Stimulated activated naive B cell treated with anti-CD40 and anti-IgM and Interleukin-4, amounts not matched to agents 10 μg/mL and 1 μg/mL and 100 μg/mL, for 72 hours (primary cell): ENCODE data around the gene ARHGAP8.
"Not testable (repeated sequence)": the region's sequence is repeated elsewhere in the genome, so short reads cannot be mapped to it uniquely, and the experiment has no call there.

Experiments
- ATAC-seq, 2 donors: fragments of 150-1000 bp; cut with Tn5 transposase; replicated peaks; 2 replicates each; pipeline ENCODE4 v1.10.0; 2021; ENCODE audit warnings: moderate library complexity in 1 of 2
- DNase-seq: peaks from one replicate; pipeline ENCODE4 v3.0.0; 2021
- H3K27ac Mint-ChIP-seq: one replicate; pipeline ENCODE4 v1.8.0; 2022; ENCODE audit warnings: mild to moderate bottlenecking, mixed read lengths
- H3K27me3 Mint-ChIP-seq, 2 donors: one replicate each; pipeline ENCODE4 v1.8.0; 2022; ENCODE audit warnings: mixed read lengths in 2 of 2
- H3K36me3 Mint-ChIP-seq, 2 donors: one replicate each; pipeline ENCODE4 v1.8.0; 2022; ENCODE audit warnings: mixed read lengths in 2 of 2, mild to moderate bottlenecking in 1 of 2
- H3K4me1 Mint-ChIP-seq, 2 donors: one replicate each; pipeline ENCODE4 v1.8.0; 2022; ENCODE audit warnings: mixed read lengths in 2 of 2, mild to moderate bottlenecking in 1 of 2
- H3K4me3 Mint-ChIP-seq, 2 donors: one replicate each; pipeline ENCODE4 v1.8.0; 2022; ENCODE audit warnings: mild to moderate bottlenecking in 2 of 2, mixed read lengths in 2 of 2, moderate library complexity in 1 of 2
- H3K9me3 Mint-ChIP-seq, 2 donors: one replicate each; pipeline ENCODE4 v1.8.0; 2022; ENCODE audit warnings: mixed read lengths in 2 of 2, mild to moderate bottlenecking in 1 of 2

The ARHGAP8 gene

GRCh38 chr22:44839721-44840120 is 87.3 kb downstream of the ARHGAP8 start:
- DNase-seq (no peak), ATAC-seq (no peak)
- Mint-ChIP-seq H3K4me1 (no peaks in the 10 kb centered on the region), H3K27ac (no peak overlapping the region), H3K36me3 (no peaks in the 10 kb centered on the region), H3K4me3 (no peak overlapping the region), H3K9me3 (peaks cover 4 to 6% of the 10 kb centered on the region in 2 donors), H3K27me3 (peaks cover under 1 to 13% of the 10 kb centered on the region in 2 donors)

GRCh38 chr22:44840611-44841322 is 88.4 kb downstream of the ARHGAP8 start:
- Mint-ChIP-seq H3K36me3 (no peaks in the 10 kb centered on the region), H3K27ac (no peak overlapping the region)

GRCh38 chr22:44842417-44842816 is 90.0 kb downstream of the ARHGAP8 start:
- Mint-ChIP-seq H3K4me1 (no peaks in the 10 kb centered on the region), H3K36me3 (no peaks in the 10 kb centered on the region), H3K4me3 (no peak overlapping the region), H3K9me3 (peaks cover 5 to 6% of the 10 kb centered on the region in 2 donors), H3K27me3 (peaks cover 0 to 7% of the 10 kb centered on the region in 2 donors), H3K27ac (no peak overlapping the region)
- ATAC-seq (no peak), DNase-seq (no peak)

More at GRCh38 chr22:44840611-44841322, 88.4 kb downstream of the ARHGAP8 start:
- Mint-ChIP-seq H3K4me3 (no peak overlapping the region), H3K9me3 (peaks cover 6 to 8% of the 10 kb centered on the region in 2 donors), H3K4me1 (no peaks in the 10 kb centered on the region), H3K27me3 (peaks cover 0 to 11% of the 10 kb centered on the region in 2 donors)
- ATAC-seq: no peak
- no peak for DNase-seq

- Mint-ChIP-seq H3K36me3 (no peaks in the 10 kb centered on the region), H3K27me3 (peaks cover 0 to 7% of the 10 kb centered on the region in 2 donors), H3K4me3 (no peak overlapping the region), H3K27ac (no peak overlapping the region), H3K4me1 (no peaks in the 10 kb centered on the region), H3K9me3 (peaks cover 5 to 6% of the 10 kb centered on the region in 2 donors)
- ATAC-seq (no peak), DNase-seq (no peak)
Measured at GRCh38 chr22:44845191-44845590, 92.8 kb downstream of the ARHGAP8 start.

GRCh38 chr22:44845796-44846720 is 93.7 kb downstream of the ARHGAP8 start:
- H3K36me3 Mint-ChIP-seq: no peaks in the 10 kb centered on the region
- no peak for DNase-seq

GRCh38 chr22:44846726-44847275 is 94.4 kb downstream of the ARHGAP8 start:
- H3K4me3 Mint-ChIP-seq: no peak overlapping the region
- no peaks in the 10 kb centered on the region for H3K36me3 Mint-ChIP-seq
- H3K27ac Mint-ChIP-seq: no peak overlapping the region
- no peak for DNase-seq
- peaks cover 0 to 3% of the 10 kb centered on the region in 2 donors for H3K27me3 Mint-ChIP-seq
- peaks cover 5 to 6% of the 10 kb centered on the region in 2 donors for H3K9me3 Mint-ChIP-seq
- ATAC-seq: no peak
- no peaks in the 10 kb centered on the region for H3K4me1 Mint-ChIP-seq

More at GRCh38 chr22:44845796-44846720, 93.7 kb downstream of the ARHGAP8 start:
- Mint-ChIP-seq H3K4me1 (no peaks in the 10 kb centered on the region), H3K9me3 (peaks cover 5 to 6% of the 10 kb centered on the region in 2 donors), H3K4me3 (no peak overlapping the region), H3K27me3 (no peaks in the 10 kb centered on the region), H3K27ac (no peak overlapping the region)
- ATAC-seq: no peak

GRCh38 chr22:44847380-44847779 is 95.0 kb downstream of the ARHGAP8 start:
- Mint-ChIP-seq H3K4me1 (no peaks in the 10 kb centered on the region), H3K4me3 (no peak overlapping the region), H3K9me3 (peaks cover 5 to 6% of the 10 kb centered on the region in 2 donors), H3K27me3 (peaks cover 0 to 5% of the 10 kb centered on the region in 2 donors), H3K27ac (no peak overlapping the region), H3K36me3 (no peaks in the 10 kb centered on the region)
- ATAC-seq: no peak
- DNase-seq: no peak

- ATAC-seq: no peak
- Mint-ChIP-seq H3K4me1 (no peaks in the 10 kb centered on the region), H3K27me3 (peaks cover 0 to 8% of the 10 kb centered on the region in 2 donors), H3K4me3 (no peak overlapping the region), H3K36me3 (no peaks in the 10 kb centered on the region), H3K9me3 (peaks cover 5 to 6% of the 10 kb centered on the region in 2 donors), H3K27ac (no peak overlapping the region)
- no peak for DNase-seq
Measured at GRCh38 chr22:44847892-44848291, 95.5 kb downstream of the ARHGAP8 start.

- H3K4me1 Mint-ChIP-seq: no peaks in the 10 kb centered on the region
Measured at GRCh38 chr22:44848296-44848741, 95.9 kb downstream of the ARHGAP8 start.

GRCh38 chr22:44848791-44849420 is 96.5 kb downstream of the ARHGAP8 start:
- Mint-ChIP-seq H3K27ac (no peak overlapping the region), H3K27me3 (peaks cover 0 to 8% of the 10 kb centered on the region in 2 donors), H3K36me3 (no peaks in the 10 kb centered on the region), H3K4me3 (no peak overlapping the region), H3K4me1 (no peaks in the 10 kb centered on the region), H3K9me3 (peaks cover 5 to 6% of the 10 kb centered on the region in 2 donors)
- ATAC-seq (no peak), DNase-seq (no peak)

More at GRCh38 chr22:44848296-44848741, 95.9 kb downstream of the ARHGAP8 start:
- ATAC-seq (no peak), DNase-seq (no peak)
- H3K36me3 Mint-ChIP-seq: no peaks in the 10 kb centered on the region
- H3K4me3 Mint-ChIP-seq: no peak overlapping the region
- H3K27me3 Mint-ChIP-seq: peaks cover 0 to 8% of the 10 kb centered on the region in 2 donors
- peaks cover 5 to 6% of the 10 kb centered on the region in 2 donors for H3K9me3 Mint-ChIP-seq
- H3K27ac Mint-ChIP-seq: no peak overlapping the region

GRCh38 chr22:44850946-44851345 is 98.6 kb downstream of the ARHGAP8 start:
- no peaks in the 10 kb centered on the region for H3K9me3 Mint-ChIP-seq
- ATAC-seq: no peak
- no peak for DNase-seq
- H3K4me1 Mint-ChIP-seq: no peaks in the 10 kb centered on the region
- no peak overlapping the region for H3K4me3 Mint-ChIP-seq
- no peaks in the 10 kb centered on the region for H3K36me3 Mint-ChIP-seq
- H3K27me3 Mint-ChIP-seq: peaks cover 0 to 8% of the 10 kb centered on the region in 2 donors
- H3K27ac Mint-ChIP-seq: no peak overlapping the region

- not testable (repeated sequence) for ATAC-seq, DNase-seq, H3K4me1 Mint-ChIP-seq, H3K36me3 Mint-ChIP-seq, H3K4me3 Mint-ChIP-seq, H3K9me3 Mint-ChIP-seq, H3K27ac Mint-ChIP-seq
- peaks cover 0 to 12% of the 10 kb centered on the region in 2 donors for H3K27me3 Mint-ChIP-seq
Measured at GRCh38 chr22:44854641-44855040, 102.3 kb downstream of the ARHGAP8 start.

GRCh38 chr22:44855855-44856254 is 103.5 kb downstream of the ARHGAP8 start:
- Mint-ChIP-seq H3K4me1 (no peaks in the 10 kb centered on the region), H3K36me3 (no peaks in the 10 kb centered on the region), H3K27ac (no peak overlapping the region), H3K27me3 (peaks cover 0 to 12% of the 10 kb centered on the region in 2 donors), H3K9me3 (no peaks in the 10 kb centered on the region), H3K4me3 (no peak overlapping the region)
- no peak for DNase-seq
- no peak for ATAC-seq

- not testable (repeated sequence) for ATAC-seq, H3K27ac Mint-ChIP-seq, H3K4me3 Mint-ChIP-seq, DNase-seq, H3K9me3 Mint-ChIP-seq, H3K27me3 Mint-ChIP-seq, H3K4me1 Mint-ChIP-seq, H3K36me3 Mint-ChIP-seq
Measured at GRCh38 chr22:44858819-44859218, 106.4 kb downstream of the ARHGAP8 start.
